K562 (cell line): ENCODE data around the gene SLC22A16. TPM values are rescaled to one million over a fixed set of nuclear protein-coding genes. Genes with fewer than 3 reads are reported as not detected.
A peak's percentile ranks its signal among the peaks of the same experiment; 100 is the strongest.

Experiments used
- ATAC-seq: fragments of 200-7000 bp; cut with Tn5 transposase; 3 replicates; pipeline ENCODE4 v1.9.1; 2020; ENCODE audit warnings: moderate library complexity
- BruUV-seq: library from RNA; stranded (reverse); fragments of 400-500 nt; replicated peaks from 2 replicates; lab custom pipeline; 2021; lab: Mats Ljungman, UMichigan
- CTCF ChIA-PET: fragments of 300-600 bp; formaldehyde crosslinking; extraction: SDS; loops from one replicate; lab custom pipeline; 2021; ENCODE audit warnings: low intra/inter-chr PET ratio; lab: Yijun Ruan, JAX
- POLR2A ChIA-PET: fragments of 300-600, 350-650 bp; sonication (Branson Sonifier 250); formaldehyde crosslinking; extraction: SDS; loops from one replicate; lab custom pipeline; 2021; ENCODE audit warnings: antibody characterized with exemption, inconsistent platforms; lab: Yijun Ruan, JAX
- DNase-seq, 4 experiments: peaks; one replicate each; pipeline versions ENCODE4 v3.0.0 to v3.0.0-alpha.2; 2011 to 2018; ENCODE audit warnings: low spot score in 3 of 4, mixed read lengths in 3 of 4; ENCODE audit errors: extremely low read depth in 1 of 4
- FAIRE-seq: peaks from 2 replicates; lab custom pipeline; 2011; peaks lifted over from hg19 to GRCh38; lab: Jason Lieb, UNC
- H2AFZ ChIP-seq: 2 replicates; pipeline ENCODE4 v1.6.0; 2011; ENCODE audit warnings: low read depth, low read length, control low read depth, inconsistent platforms
- H3K27ac ChIP-seq: fragments of 200-600 bp; 3 replicates; pipeline ENCODE4 v1.8.0; 2011; ENCODE audit warnings: low read depth, mild to moderate bottlenecking, control low read depth, inconsistent platforms, low read length, moderate library complexity, mixed read lengths; ENCODE audit errors: extremely low read depth
- H3K27me3 ChIP-seq, 2 experiments: fragments of 300-600 bp in 1 of 2; 2 replicates in 1 of 2; 3 replicates in 1 of 2; pipeline versions ENCODE4 v1.6.0 to v1.8.0; 2011; ENCODE audit warnings: inconsistent platforms in 2 of 2, low read length in 2 of 2, mild to moderate bottlenecking in 1 of 2, mixed read lengths in 1 of 2, moderate library complexity in 1 of 2; ENCODE audit not compliant: control insufficient read depth in 2 of 2, insufficient read depth in 2 of 2
- H3K36me3 ChIP-seq: fragments of 300-600 bp; 3 replicates; pipeline ENCODE4 v1.8.0; 2011; ENCODE audit warnings: mild to moderate bottlenecking, low read length, inconsistent platforms; ENCODE audit not compliant: control insufficient read depth, insufficient read depth
- H3K4me1 ChIP-seq, 2 experiments: fragments of 200-600 bp in 1 of 2; replicated peaks in 1 of 2; 2 replicates in 1 of 2; 3 replicates in 1 of 2; pipeline versions ENCODE4 v1.5.1 to v1.8.0; 2011; ENCODE audit warnings: inconsistent platforms in 2 of 2, low read length in 2 of 2, mild to moderate bottlenecking in 1 of 2, mixed read lengths in 1 of 2, moderate library complexity in 1 of 2; ENCODE audit not compliant: control insufficient read depth in 2 of 2, insufficient read depth in 2 of 2
- H3K4me2 ChIP-seq: 2 replicates; pipeline ENCODE4 v1.6.1; 2011; ENCODE audit warnings: low read length, control low read depth, inconsistent platforms, mixed read lengths; ENCODE audit not compliant: insufficient read depth
- H3K4me3 ChIP-seq: fragments of 200-600 bp; sonication (generic), shearing (Covaris generic); 2 replicates; pipeline ENCODE4 v1.5.1; 2016; ENCODE audit warnings: control low read depth, inconsistent platforms
- H3K79me2 ChIP-seq: fragments of 200-600 bp; 3 replicates; pipeline ENCODE4 v1.8.0; 2011; ENCODE audit warnings: low read length, inconsistent platforms; ENCODE audit not compliant: control insufficient read depth, insufficient read depth
- H3K9ac ChIP-seq, 2 experiments: 2 replicates each; pipeline versions ENCODE4 v1.6.0 to v1.6.1; 2011; ENCODE audit warnings: low read depth in 2 of 2, low read length in 2 of 2, control low read depth in 1 of 2, inconsistent platforms in 1 of 2, mild to moderate bottlenecking in 1 of 2, mixed read lengths in 1 of 2; ENCODE audit not compliant: insufficient read depth in 1 of 2
- H3K9me1 ChIP-seq: one replicate; pipeline ENCODE4 v1.6.0; 2011; ENCODE audit warnings: inconsistent platforms, mild to moderate bottlenecking, low read length, moderate library complexity; ENCODE audit not compliant: control insufficient read depth, insufficient read depth
- H3K9me3 ChIP-seq: replicated peaks from 2 replicates; pipeline ENCODE4 v1.5.1; 2011; ENCODE audit warnings: low read depth, low read length, inconsistent platforms; ENCODE audit not compliant: control insufficient read depth, insufficient read depth
- H4K20me1 ChIP-seq: replicated peaks from 2 replicates; pipeline ENCODE4 v1.6.1; 2011; ENCODE audit warnings: low read length, inconsistent platforms, mixed read lengths; ENCODE audit not compliant: control insufficient read depth, insufficient read depth
- HDGF ChIP-seq: fragments of 450-650 bp; IDR thresholded peaks from 2 replicates; pipeline ENCODE4 v1.6.1; 2016
- HNRNPK ChIP-seq: fragments of 200-400 bp; formaldehyde crosslinking; IDR thresholded peaks from one replicate; pipeline ENCODE4 v1.6.1; 2018; ENCODE audit warnings: mild to moderate bottlenecking, low read depth, low read length; ENCODE audit not compliant: poor library complexity, severe bottlenecking
- KDM1A ChIP-seq, 2 experiments: fragments of 450-650 bp; IDR thresholded peaks; 2 replicates each; pipeline ENCODE4 v1.6.1; 2016; ENCODE audit warnings: mild to moderate bottlenecking in 2 of 2
- MAFK ChIP-seq: IDR thresholded peaks from 2 replicates; pipeline ENCODE4 v1.6.1; 2011; ENCODE audit warnings: low read length, improper control_type of control experiment
- NCOA2 ChIP-seq, 2 experiments: fragments of 450-650 bp; IDR thresholded peaks; 2 replicates each; pipeline ENCODE4 v1.6.1; 2018; ENCODE audit warnings: mild to moderate bottlenecking in 2 of 2, moderate library complexity in 1 of 2; ENCODE audit not compliant: partially characterized antibody in 2 of 2
- PRPF4 ChIP-seq: fragments of 200-400 bp; formaldehyde crosslinking; IDR thresholded peaks from one replicate; pipeline ENCODE4 v1.6.1; 2017; ENCODE audit warnings: low read length, low read depth, mild to moderate bottlenecking; ENCODE audit not compliant: insufficient read depth, poor library complexity, severe bottlenecking
- PTTG1 ChIP-seq: fragments of 450-650 bp; IDR thresholded peaks from 2 replicates; pipeline ENCODE4 v1.6.1; 2016; ENCODE audit warnings: low read depth, mild to moderate bottlenecking, missing genetic modification characterization, missing compliant biosample characterization
- RBM22 ChIP-seq: fragments of 200-400 bp; formaldehyde crosslinking; IDR thresholded peaks from 2 replicates; pipeline ENCODE4 v1.6.1; 2018; ENCODE audit warnings: low read length, low read depth; ENCODE audit not compliant: poor library complexity, severe bottlenecking
- TSC22D4 ChIP-seq: fragments of 450-650 bp; IDR thresholded peaks from 2 replicates; pipeline ENCODE4 v1.6.1; 2016; ENCODE audit warnings: missing genetic modification characterization, missing biosample characterization, control low read depth
- YY1 ChIP-seq, 3 experiments: IDR thresholded peaks; 2 replicates each; pipeline ENCODE4 v1.6.1; 2011; ENCODE audit warnings: low read length in 2 of 3, mild to moderate bottlenecking in 2 of 3, moderate library complexity in 2 of 3, borderline replicate concordance in 1 of 3, control low read depth in 1 of 3, low read depth in 1 of 3; ENCODE audit not compliant: insufficient read depth in 3 of 3, insufficient replicate concordance in 2 of 3, control insufficient read depth in 1 of 3, insufficient read length in 1 of 3; ENCODE audit errors: extremely low read depth in 1 of 3
- ZNF184 ChIP-seq: sonication (generic); formaldehyde crosslinking; IDR thresholded peaks from 2 replicates; pipeline ENCODE4 v1.5.0; 2020; ENCODE audit warnings: missing genetic modification reagents
- WGBS: fragments of 100-300 bp; shearing (Covaris generic); methylation state at CpG from one replicate; pipeline ENCODE4 v1.1.6; 2016; ENCODE audit warnings: low coverage, mixed read lengths; ENCODE audit not compliant: insufficient coverage; ENCODE audit errors: missing lambda C conversion rate; 5-methylcytosine and 5-hydroxymethylcytosine counted together
- in situ Hi-C: fragments of 300-500 bp; cut with MboI; formaldehyde crosslinking; loops from 4 replicates; pipeline ENCODE4 v1.15.0; 2018; ENCODE audit warnings: inconsistent platforms, mixed read lengths
- intact Hi-C: fragments of 100-400 bp; cut with micrococcal nuclease; formaldehyde crosslinking; loops from 2 replicates; pipeline ENCODE4 v1.14.2; 2022
- polyA plus RNA-seq, 8 experiments: library from polyadenylated mRNA; depleted of rRNA in 4 of 8; stranded (reverse) in 5 of 8; unstranded in 3 of 8; fragments of >200 nt; fragmentation: Nextera tagmentation in 2 of 8; fragmentation: Illumina TruSeq in 1 of 8; extraction: Ambion mirVana in 2 of 8; extraction: Trizol in 1 of 8; gene quantifications; 2 replicates each; pipeline versions ENCODE4 v1.2.1 to v1.2.3, GENCODE V29; 2011 to 2014; ENCODE audit warnings: inconsistent platforms in 1 of 8, missing spikeins in 1 of 8
- total RNA-seq, 7 experiments: library from RNA; depleted of rRNA in 6 of 7; stranded (reverse); fragments of >200 nt in 6 of 7; fragmentation: Illumina TruSeq in 2 of 7; extraction: Trizol in 2 of 7; gene quantifications; 2 replicates each; pipeline versions ENCODE4 v1.2.1 to v1.2.3, GENCODE V29; 2011 to 2021; ENCODE audit warnings: low replicate concordance in 1 of 7
- TF ChIP-seq, protein P1 (sequence below), 2 experiments: IDR thresholded peaks in 1 of 2; conservative IDR thresholded peaks in 1 of 2; 2 replicates each; pipeline ENCODE4 v1.6.1; 2016; ENCODE audit warnings: low read depth in 2 of 2, mild to moderate bottlenecking in 1 of 2, missing compliant biosample characterization in 1 of 2, missing genetic modification characterization in 1 of 2, moderate library complexity in 1 of 2

The SLC22A16 gene
- total and polyA plus RNA-seq, 9 of the 15 experiments (the other 6 are each of a cell fraction or from before 2014, with no cell fraction given), result not detected

DNA sequence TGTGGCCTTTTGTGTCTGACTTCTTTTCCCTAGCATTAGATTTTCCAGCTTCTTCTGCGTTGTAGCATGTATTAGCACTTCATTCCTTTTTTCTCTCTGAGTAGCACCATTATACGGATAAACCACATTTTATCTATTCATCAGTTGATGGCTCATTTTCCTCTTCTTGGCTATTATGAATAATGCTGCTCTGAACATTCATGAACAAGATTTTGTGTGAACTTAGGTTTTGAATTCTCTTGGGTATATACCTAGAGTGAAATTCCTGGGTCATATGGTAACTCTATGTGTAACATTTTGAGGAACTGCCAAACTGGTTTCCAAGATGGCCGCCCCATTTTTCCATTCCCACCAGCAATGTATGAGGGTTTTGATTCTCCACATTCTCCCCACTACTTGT is 28.7 kb downstream of the SLC22A16 start:
- TF ChIP-seq PTTG1, result no peak
- TF ChIP-seq YY1 (IDR thresholded peaks at IDR 0.05; ENCODE audit: borderline replicate concordance in 1 of 3, control insufficient read depth in 1 of 3, extremely low read depth in 1 of 3, insufficient read depth in 3 of 3, insufficient read length in 1 of 3, insufficient replicate concordance in 2 of 3, low read depth in 1 of 3, low read length in 2 of 3), result peak in 1 of 3 experiments; percentile 30
- BruUV-seq, result no TSS peak
- no peak for FAIRE-seq
- Histone ChIP-seq H3K79me2 (no peaks in the 10 kb centered on the region), H2AFZ (no peak overlapping the region), H3K27ac (no peak overlapping the region), H3K9me1 (no peaks in the 10 kb centered on the region), H3K36me3 (no peaks in the 10 kb centered on the region), H3K4me1 (no peaks in the 10 kb centered on the region), H3K9me3 (no peaks in the 10 kb centered on the region), H3K4me3 (no peak overlapping the region), H4K20me1 (no peaks in the 10 kb centered on the region), H3K4me2 (no peak overlapping the region), H3K9ac (no peak overlapping the region), H3K27me3 (peaks cover 3 to 8% of the 10 kb centered on the region in 2 experiments; a peak in 2 of 5 replicates)
- intact Hi-C loops, result no loop called here
- no peak for ATAC-seq
- WGBS, result 3% methylated on average over 3 of the region's 3 CpGs
- ChIA-PET POLR2A (no interaction called here), CTCF (no interaction called here)
- in situ Hi-C loops, result no loop called here
- no peak for DNase-seq

DNA sequence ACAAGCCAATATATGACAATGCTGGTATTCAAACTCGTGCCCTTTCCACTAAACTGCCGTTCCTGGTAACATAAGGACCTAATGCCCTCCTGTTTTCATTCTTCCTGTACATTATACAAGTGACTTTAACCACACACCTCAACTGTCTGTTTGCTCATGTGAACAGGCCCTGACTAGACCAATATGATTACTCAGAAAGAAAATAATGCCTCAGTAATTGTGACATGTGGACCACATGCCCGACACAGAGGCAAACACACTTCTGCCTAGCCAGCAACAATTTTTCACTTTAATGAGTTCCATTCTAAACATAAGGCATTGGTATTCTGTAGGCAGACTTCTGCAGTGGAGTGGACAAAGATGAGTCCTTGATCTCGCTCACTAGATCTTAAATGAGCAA is 30.0 kb downstream of the SLC22A16 start:
- Histone ChIP-seq H3K36me3 (no peaks in the 10 kb centered on the region), H3K4me1 (no peaks in the 10 kb centered on the region), H4K20me1 (no peaks in the 10 kb centered on the region), H3K79me2 (no peaks in the 10 kb centered on the region), H3K27ac (no peak overlapping the region), H3K9me3 (no peaks in the 10 kb centered on the region), H3K27me3 (peaks cover 3 to 12% of the 10 kb centered on the region in 2 experiments; a peak in 2 of 5 replicates), H3K4me3 (no peak overlapping the region), H3K9me1 (no peaks in the 10 kb centered on the region), H3K4me2 (no peak overlapping the region), H3K9ac (no peak overlapping the region), H2AFZ (no peak overlapping the region)
- ATAC-seq, result no peak
- no peak for DNase-seq
- in situ Hi-C loops (no loop called here), intact Hi-C loops (no loop called here)
- no TSS peak for BruUV-seq
- 2% methylated on average over 4 of the region's 4 CpGs for WGBS
- ChIA-PET CTCF (no interaction called here), POLR2A (no interaction called here)
- FAIRE-seq, result no peak
- TF ChIP-seq MAFK, result no peak
- TF ChIP-seq TSC22D4 (tag), result no peak
- no peak for TF ChIP-seq NCOA2 (IDR thresholded peaks at IDR 0.05; ENCODE audit: partially characterized antibody in 2 of 2)
- no peak for TF ChIP-seq ZNF184 (CRISPR knock-in tag)
- no peak for TF ChIP-seq RBM22
- no peak for TF ChIP-seq KDM1A (IDR thresholded peaks at IDR 0.05)
- no peak for TF ChIP-seq PRPF4
- TF ChIP-seq, protein P1, sequence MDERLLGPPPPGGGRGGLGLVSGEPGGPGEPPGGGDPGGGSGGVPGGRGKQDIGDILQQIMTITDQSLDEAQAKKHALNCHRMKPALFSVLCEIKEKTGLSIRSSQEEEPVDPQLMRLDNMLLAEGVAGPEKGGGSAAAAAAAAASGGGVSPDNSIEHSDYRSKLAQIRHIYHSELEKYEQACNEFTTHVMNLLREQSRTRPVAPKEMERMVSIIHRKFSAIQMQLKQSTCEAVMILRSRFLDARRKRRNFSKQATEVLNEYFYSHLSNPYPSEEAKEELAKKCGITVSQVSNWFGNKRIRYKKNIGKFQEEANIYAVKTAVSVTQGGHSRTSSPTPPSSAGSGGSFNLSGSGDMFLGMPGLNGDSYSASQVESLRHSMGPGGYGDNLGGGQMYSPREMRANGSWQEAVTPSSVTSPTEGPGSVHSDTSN (CRISPR knock-in tag; IDR thresholded peaks at IDR 0.05; ENCODE audit: low read depth), result no peak
- TF ChIP-seq, protein P1 (tag; conservative IDR thresholded peaks at IDR 0.05; ENCODE audit: low read depth), result no peak
- TF ChIP-seq HDGF, result no peak
- no peak for TF ChIP-seq HNRNPK
